RWPE2 (cell line): Measurements from ENCODE around the gene FBXO44.

Experiments
- ATAC-seq: fragments of 200-7000 bp; cut with Tn5 transposase; 3 replicates; pipeline ENCODE4 v1.9.1; 2021; ENCODE audit warnings: low read depth
- DNase-seq: peaks from one replicate; pipeline ENCODE4 v3.0.0-alpha.2; 2020; ENCODE audit warnings: low spot score
- H3K27ac ChIP-seq: fragments of 450-650 bp; 2 replicates; pipeline ENCODE4 v1.5.1; 2017; ENCODE audit warnings: mild to moderate bottlenecking; ENCODE audit not compliant: poor library complexity, severe bottlenecking
- H3K27me3 ChIP-seq: fragments of 250-450 bp; sonication (Bioruptor Pico); 2 replicates; pipeline ENCODE4 v1.5.1; 2021; ENCODE audit warnings: mild to moderate bottlenecking, moderate library complexity; ENCODE audit not compliant: insufficient read depth, poor library complexity, severe bottlenecking
- H3K36me3 ChIP-seq: fragments of 250-450 bp; sonication (Bioruptor Pico); 2 replicates; pipeline ENCODE4 v1.5.1; 2020; ENCODE audit warnings: low read depth, mild to moderate bottlenecking, moderate library complexity
- H3K4me1 ChIP-seq: fragments of 250-450 bp; sonication (Bioruptor Pico); 2 replicates; pipeline ENCODE4 v1.5.1; 2021; ENCODE audit warnings: mild to moderate bottlenecking, moderate library complexity; ENCODE audit not compliant: insufficient read depth, poor library complexity, severe bottlenecking
- H3K4me3 ChIP-seq: fragments of 250-450 bp; sonication (Bioruptor Pico); 2 replicates; pipeline ENCODE4 v1.5.1; 2021; ENCODE audit warnings: mild to moderate bottlenecking, moderate library complexity; ENCODE audit not compliant: severe bottlenecking
- H3K9me3 ChIP-seq: fragments of 250-450 bp; sonication (Bioruptor Pico); 2 replicates; pipeline ENCODE4 v1.5.1; 2021; ENCODE audit warnings: mild to moderate bottlenecking, moderate library complexity; ENCODE audit not compliant: severe bottlenecking
- CTCF ChIP-seq: fragments of 450-650 bp; IDR thresholded peaks from one replicate; pipeline ENCODE4 v1.5.1; 2017; ENCODE audit warnings: mild to moderate bottlenecking, moderate library complexity; ENCODE audit not compliant: poor library complexity, severe bottlenecking

Gene FBXO44

GRCh38 chr1:11708554-11709350 is 54.1 kb downstream of the FBXO44 start:
- H3K4me3 ChIP-seq, result no peak overlapping the region
- TF ChIP-seq CTCF, result no peak
- H3K27me3 ChIP-seq, result no peaks in the 10 kb centered on the region
- H3K4me1 ChIP-seq, result no peaks in the 10 kb centered on the region
- no peak for DNase-seq
- no peak overlapping the region for H3K27ac ChIP-seq
- no peaks in the 10 kb centered on the region for H3K9me3 ChIP-seq
- ATAC-seq, result no peak
- H3K36me3 ChIP-seq, result no peaks in the 10 kb centered on the region

- Histone ChIP-seq H3K27ac (no peak overlapping the region), H3K4me1 (no peaks in the 10 kb centered on the region), H3K27me3 (no peaks in the 10 kb centered on the region), H3K36me3 (no peaks in the 10 kb centered on the region), H3K9me3 (no peaks in the 10 kb centered on the region), H3K4me3 (no peak overlapping the region)
- ATAC-seq (no peak), DNase-seq (no peak)
- TF ChIP-seq CTCF, result no peak
Observed at GRCh38 chr1:11711490-11711889, 56.8 kb downstream of the FBXO44 start.

- Histone ChIP-seq H3K27me3 (no peaks in the 10 kb centered on the region), H3K9me3 (no peaks in the 10 kb centered on the region), H3K4me1 (no peaks in the 10 kb centered on the region), H3K36me3 (no peaks in the 10 kb centered on the region), H3K4me3 (no peak overlapping the region), H3K27ac (no peak overlapping the region)
- DNase-seq (no peak), ATAC-seq (no peak)
- TF ChIP-seq CTCF, result no peak
Observed at GRCh38 chr1:11712285-11712684, 57.6 kb downstream of the FBXO44 start.
